AG09319 (cell line): ENCODE results near the gene FHDC1.

Source experiments
- DNase-seq: peaks from one replicate; pipeline ENCODE4 v3.0.0-alpha.2; 2010; ENCODE audit warnings: low read depth; ENCODE audit errors: extremely low read depth
- CTCF ChIP-seq: IDR thresholded peaks from 2 replicates; pipeline ENCODE4 v1.5.1; 2011; ENCODE audit warnings: low read depth, mild to moderate bottlenecking, inconsistent platforms, low read length, moderate library complexity

Gene FHDC1

DNA sequence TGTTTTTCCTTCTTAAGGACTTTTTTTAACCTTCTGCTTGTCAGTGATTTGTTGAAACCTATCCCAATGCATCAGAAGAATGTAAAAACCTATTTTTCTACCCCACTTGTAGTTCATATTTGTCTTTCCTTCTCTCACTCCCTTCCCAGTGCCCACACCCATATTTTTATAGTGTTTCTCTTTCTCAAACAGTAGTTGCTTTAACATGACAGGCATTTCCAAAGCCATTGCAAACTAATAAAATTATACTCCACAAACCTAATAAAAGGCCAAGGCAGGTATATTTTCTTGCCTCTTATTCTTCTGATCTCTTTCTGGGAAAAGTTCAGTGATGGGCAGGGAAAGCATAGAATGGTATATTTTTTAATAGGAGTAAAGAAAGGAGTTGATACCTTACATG lies 35.7 kb upstream of the FHDC1 start:
- no peak for DNase-seq
- TF ChIP-seq CTCF = no peak

DNA sequence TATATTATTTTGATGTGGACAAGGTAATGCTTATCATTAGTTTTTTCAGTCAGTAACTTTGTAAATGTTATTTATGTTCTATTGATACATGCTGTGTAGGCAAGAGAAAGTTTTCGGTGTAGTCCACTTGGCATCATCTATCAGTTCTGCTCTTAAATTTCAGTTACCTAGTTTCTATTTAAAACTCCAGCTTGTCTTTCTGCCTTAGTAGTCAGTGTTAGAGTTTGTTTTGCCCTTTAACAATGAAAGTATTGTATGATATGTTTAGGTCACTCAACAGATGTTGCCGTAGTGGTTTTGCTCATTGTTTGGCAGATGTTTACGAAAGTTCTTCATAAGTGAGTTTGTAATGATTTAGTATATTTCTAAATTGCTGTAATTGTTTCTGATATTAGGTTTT lies 34.9 kb upstream of the FHDC1 start:
- DNase-seq = no peak
- TF ChIP-seq CTCF = no peak

DNA sequence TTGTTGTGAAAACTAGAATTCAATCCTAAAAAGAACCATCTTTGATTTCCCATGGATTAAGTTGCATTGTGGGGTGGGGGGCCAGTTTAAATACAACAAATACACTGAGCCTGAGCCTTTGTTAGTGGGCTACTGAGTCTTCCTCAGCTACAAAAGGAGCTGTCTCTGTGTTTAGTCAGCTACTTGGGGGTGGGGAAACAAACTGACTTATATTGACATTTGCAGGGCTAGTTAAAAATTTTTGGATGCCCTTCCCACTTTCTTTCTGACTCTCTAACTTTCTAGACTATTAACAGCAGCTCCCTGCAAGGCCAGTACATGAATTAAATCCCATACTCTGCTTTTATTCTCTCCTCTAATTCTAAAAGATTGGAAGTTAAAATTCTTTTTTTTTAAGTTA lies 32.5 kb upstream of the FHDC1 start:
- TF ChIP-seq CTCF = no peak
- DNase-seq = no peak

GRCh38 chr4:152909901-152910300 lies 26.2 kb upstream of the FHDC1 start:
- no peak for TF ChIP-seq CTCF
- DNase-seq = no peak

- TF ChIP-seq CTCF = no peak
- DNase-seq = no peak
Observed at GRCh38 chr4:152910521-152910920, 25.6 kb upstream of the FHDC1 start.

GRCh38 chr4:152917543-152918395 lies 18.4 kb upstream of the FHDC1 start:
- DNase-seq = no peak
- no peak for TF ChIP-seq CTCF

- DNase-seq = no peak
- TF ChIP-seq CTCF = no peak
Observed at GRCh38 chr4:152919826-152920225, 16.3 kb upstream of the FHDC1 start.
